ENCODE results near the gene OSBPL1A.

Gene OSBPL1A

GRCh38 chr18:24212939-24213338, 184.7 kb downstream of the OSBPL1A start:
- no peak for FAIRE-seq

- FAIRE-seq: no peak
Measured at GRCh38 chr18:24209558-24209957, 188.1 kb downstream of the OSBPL1A start.

GRCh38 chr18:24208270-24209035, 189.2 kb downstream of the OSBPL1A start:
- FAIRE-seq: no peak

- FAIRE-seq: no peak
Measured at GRCh38 chr18:24204904-24205303, 192.7 kb downstream of the OSBPL1A start.

GRCh38 chr18:24201699-24202687, 195.6 kb downstream of the OSBPL1A start:
- FAIRE-seq: no peak

GRCh38 chr18:24200494-24201290, 196.9 kb downstream of the OSBPL1A start:
- FAIRE-seq: no peak

- no peak for FAIRE-seq
Measured at GRCh38 chr18:24199372-24199962, 198.2 kb downstream of the OSBPL1A start.

GRCh38 chr18:24198461-24198860, 199.2 kb downstream of the OSBPL1A start:
- FAIRE-seq: no peak

GRCh38 chr18:24197412-24197811, 200.2 kb downstream of the OSBPL1A start:
- no peak for FAIRE-seq

GRCh38 chr18:24196764-24197163, 200.9 kb downstream of the OSBPL1A start:
- FAIRE-seq: no peak

GRCh38 chr18:24195296-24196053, 202.1 kb downstream of the OSBPL1A start:
- FAIRE-seq: no peak

- no peak for FAIRE-seq
Measured at GRCh38 chr18:24190590-24190989, 207.0 kb downstream of the OSBPL1A start.

- no peak for FAIRE-seq
Measured at GRCh38 chr18:24189664-24190346, 207.8 kb downstream of the OSBPL1A start.

- FAIRE-seq: no peak
Measured at GRCh38 chr18:24189007-24189528, 208.6 kb downstream of the OSBPL1A start.

GRCh38 chr18:24188120-24188519, 209.5 kb downstream of the OSBPL1A start:
- no peak for FAIRE-seq

GRCh38 chr18:24187689-24188088, 209.9 kb downstream of the OSBPL1A start:
- FAIRE-seq: no peak

- no peak for FAIRE-seq
Measured at GRCh38 chr18:24187049-24187448, 210.6 kb downstream of the OSBPL1A start.

- FAIRE-seq: no peak
Measured at GRCh38 chr18:24185805-24186204, 211.8 kb downstream of the OSBPL1A start.

GRCh38 chr18:24181806-24182205, 215.8 kb downstream of the OSBPL1A start:
- no peak for FAIRE-seq

- no peak for FAIRE-seq
Measured at GRCh38 chr18:24180048-24180447, 217.6 kb downstream of the OSBPL1A start.

Measured in TTC549 (cell line).